Myocyte (in vitro differentiated cells): Measurements from ENCODE around the gene EEF2. TPM values are rescaled to one million over a fixed set of nuclear protein-coding genes. Genes with fewer than 3 reads are reported as not detected.
A peak's percentile ranks its signal among the peaks of the same experiment; 100 is the strongest.

Source experiments
- DNase-seq: peaks from one replicate; pipeline ENCODE4 v3.0.0-alpha.2; 2012; ENCODE audit warnings: low read depth
- polyA plus RNA-seq: library from polyadenylated mRNA; unstranded; fragments of >200 nt; gene quantifications from one replicate; pipeline ENCODE4 v1.2.1, GENCODE V29; 2012; ENCODE audit warnings: missing spikeins
- total RNA-seq: library from RNA; depleted of rRNA; stranded (reverse); fragments of >200 nt; gene quantifications from 2 replicates; pipeline ENCODE4 v1.2.3, GENCODE V29; 2014

The EEF2 gene
- 2,539 and 2,715 TPM in 2 replicates for total RNA-seq
- 2,426 TPM for polyA plus RNA-seq

GRCh38 chr19:3984908-3985642 is at the start of gene EEF2:
Gene EEF2, minus strand, starts transcription at chr19:3985463. Its CDS starts 83 bp downstream, at chr19:3985380.
- peak; percentile 90 for DNase-seq

- peak; percentile 32 for DNase-seq
Measured at GRCh38 chr19:4034048-4035017, 49.1 kb upstream of the EEF2 start.

- no peak for DNase-seq
Measured at GRCh38 chr19:4033028-4033956, 48.0 kb upstream of the EEF2 start.

- DNase-seq: no peak
Measured at GRCh38 chr19:4032436-4032835, 47.2 kb upstream of the EEF2 start.

- DNase-seq: no peak
Measured at GRCh38 chr19:4031420-4031819, 46.2 kb upstream of the EEF2 start.

- DNase-seq: no peak
Measured at GRCh38 chr19:4030981-4031380, 45.7 kb upstream of the EEF2 start.

GRCh38 chr19:4030552-4030951 is 45.3 kb upstream of the EEF2 start:
- DNase-seq: no peak

- no peak for DNase-seq
Measured at GRCh38 chr19:4029247-4029614, 44.0 kb upstream of the EEF2 start.

GRCh38 chr19:4028334-4029246 is 43.3 kb upstream of the EEF2 start:
- no peak for DNase-seq

- DNase-seq: no peak
Measured at GRCh38 chr19:4027146-4027545, 41.9 kb upstream of the EEF2 start.

- no peak for DNase-seq
Measured at GRCh38 chr19:4025317-4025716, 40.1 kb upstream of the EEF2 start.

GRCh38 chr19:4023600-4024398 is 38.5 kb upstream of the EEF2 start:
- DNase-seq: no peak

- no peak for DNase-seq
Measured at GRCh38 chr19:4019578-4019977, 34.3 kb upstream of the EEF2 start.

GRCh38 chr19:4018775-4019504 is 33.7 kb upstream of the EEF2 start:
- no peak for DNase-seq

- DNase-seq: no peak
Measured at GRCh38 chr19:4018140-4018613, 32.9 kb upstream of the EEF2 start.

GRCh38 chr19:4016903-4017638 is 31.8 kb upstream of the EEF2 start:
- no peak for DNase-seq

GRCh38 chr19:4016486-4016885 is 31.2 kb upstream of the EEF2 start:
- DNase-seq: no peak
